Caco-2 (cell line): ENCODE results near the gene OR2A14. TPM values are rescaled to one million over a fixed set of nuclear protein-coding genes. Genes with fewer than 3 reads are reported as not detected.
"Not testable (repeated sequence)": the region's sequence is repeated elsewhere in the genome, so short reads cannot be mapped to it uniquely, and the experiment has no call there.

Source experiments
- BruUV-seq: library from RNA; stranded (reverse); fragments of 400-500 nt; replicated peaks from 2 replicates; lab custom pipeline; 2021; lab: Mats Ljungman, UMichigan
- CTCF ChIA-PET: fragments of 300-600 bp; sonication (Branson Sonifier 250); formaldehyde crosslinking; loops from one replicate; lab custom pipeline; 2022; ENCODE audit warnings: antibody characterized with exemption; lab: Charles Lee
- POLR2A ChIA-PET: fragments of 300-600 bp; sonication (Branson Sonifier 250); formaldehyde crosslinking; loops from one replicate; lab custom pipeline; 2022; ENCODE audit warnings: antibody characterized with exemption; lab: Charles Lee
- DNase-seq, 2 experiments: peaks; one replicate each; pipeline versions ENCODE4 v3.0.0 to v3.0.0-alpha.2; 2020 to 2022
- H3K27me3 ChIP-seq: replicated peaks from 2 replicates; pipeline ENCODE4 v1.6.0; 2011; ENCODE audit warnings: low read length; ENCODE audit not compliant: control insufficient read depth, insufficient read depth
- H3K36me3 ChIP-seq: 2 replicates; pipeline ENCODE4 v1.5.1; 2011; ENCODE audit warnings: low read length; ENCODE audit not compliant: control insufficient read depth, insufficient read depth
- H3K4me1 ChIP-seq: fragments of 250-450 bp; sonication (Bioruptor Pico); 2 replicates; pipeline ENCODE4 v1.5.1; 2020; ENCODE audit warnings: mild to moderate bottlenecking
- H3K4me3 ChIP-seq: 2 replicates; pipeline ENCODE4 v1.5.1; 2011; ENCODE audit warnings: low read depth, mild to moderate bottlenecking, control low read depth, low read length
- H3K9me3 ChIP-seq: fragments of 250-450 bp; sonication (Bioruptor Pico); 2 replicates; pipeline ENCODE4 v1.5.1; 2020; ENCODE audit warnings: mild to moderate bottlenecking, moderate library complexity
- H3K27ac Mint-ChIP-seq: one replicate; pipeline ENCODE4 v1.8.0; 2022; ENCODE audit warnings: mixed read lengths; ENCODE audit not compliant: unreplicated experiment
- H3K27me3 Mint-ChIP-seq: one replicate; pipeline ENCODE4 v1.8.0; 2022; ENCODE audit warnings: mixed read lengths; ENCODE audit not compliant: insufficient read depth, unreplicated experiment
- H3K36me3 Mint-ChIP-seq: one replicate; pipeline ENCODE4 v1.8.0; 2022; ENCODE audit warnings: mild to moderate bottlenecking, mixed read lengths; ENCODE audit not compliant: insufficient read depth, unreplicated experiment
- H3K4me1 Mint-ChIP-seq: one replicate; pipeline ENCODE4 v1.8.0; 2022; ENCODE audit warnings: low read depth, mixed read lengths; ENCODE audit not compliant: unreplicated experiment
- H3K4me3 Mint-ChIP-seq: one replicate; pipeline ENCODE4 v1.8.0; 2022; ENCODE audit warnings: mild to moderate bottlenecking, moderate library complexity, mixed read lengths; ENCODE audit not compliant: unreplicated experiment
- H3K9me3 Mint-ChIP-seq: one replicate; pipeline ENCODE4 v1.8.0; 2022; ENCODE audit warnings: mixed read lengths; ENCODE audit not compliant: unreplicated experiment
- intact Hi-C: fragments of 100-400 bp; cut with micrococcal nuclease; formaldehyde crosslinking; loops from one replicate; pipeline ENCODE4 v1.10.0; 2022; ENCODE audit not compliant: unreplicated experiment
- total RNA-seq: library from RNA; stranded (reverse); gene quantifications from 2 replicates; pipeline ENCODE4 v1.2.3, GENCODE V29; 2022
- TF ChIP-seq, protein P1 (sequence below), 2 experiments: fragments of 200-600 bp in 1 of 2; IDR thresholded peaks; 1 replicate in 1 of 2; 2 replicates in 1 of 2; pipeline versions ENCODE4 v1.5.1 to v1.8.0; 2011 to 2022; ENCODE audit warnings: antibody characterized with exemption in 1 of 2, control low read depth in 1 of 2, inconsistent platforms in 1 of 2, low read depth in 1 of 2, low read length in 1 of 2, mild to moderate bottlenecking in 1 of 2, moderate library complexity in 1 of 2; ENCODE audit not compliant: insufficient read depth in 1 of 2, severe bottlenecking in 1 of 2, unreplicated experiment in 1 of 2

The OR2A14 gene
- total RNA-seq, 1 experiment from 2014 or later: not detected

DNA sequence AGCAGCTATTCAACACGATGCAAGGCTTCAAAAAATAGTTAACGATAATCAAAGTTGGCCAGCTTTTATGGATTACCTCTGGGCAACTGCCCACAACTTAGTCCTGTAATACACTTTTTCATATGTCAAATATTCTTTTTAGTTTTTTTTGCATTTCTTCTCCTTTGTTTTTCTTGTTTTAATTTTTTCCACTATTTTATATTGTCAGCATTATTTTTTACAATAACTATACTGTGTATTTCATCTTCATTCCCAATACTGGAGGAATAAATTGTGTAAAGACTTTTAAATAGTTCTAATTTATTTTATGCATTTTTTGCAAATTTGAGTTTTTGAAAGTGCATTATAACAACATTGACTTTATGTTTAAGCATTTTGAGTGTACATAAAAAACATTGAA is 41.8 kb downstream of the OR2A14 start:
- Mint-ChIP-seq H3K27ac (no peak overlapping the region), H3K27me3 (peaks cover 6% of the 10 kb centered on the region), H3K4me3 (no peak overlapping the region), H3K36me3 (peaks cover 4% of the 10 kb centered on the region), H3K9me3 (peaks cover 6% of the 10 kb centered on the region), H3K4me1 (no peaks in the 10 kb centered on the region)
- Histone ChIP-seq H3K27me3 (no peaks in the 10 kb centered on the region), H3K36me3 (no peaks in the 10 kb centered on the region), H3K4me3 (no peak overlapping the region), H3K4me1 (no peaks in the 10 kb centered on the region), H3K9me3 (no peaks in the 10 kb centered on the region; the same call in 1 of the 2 replicates)
- CTCF ChIA-PET: no interaction called here
- TF ChIP-seq, protein P1, sequence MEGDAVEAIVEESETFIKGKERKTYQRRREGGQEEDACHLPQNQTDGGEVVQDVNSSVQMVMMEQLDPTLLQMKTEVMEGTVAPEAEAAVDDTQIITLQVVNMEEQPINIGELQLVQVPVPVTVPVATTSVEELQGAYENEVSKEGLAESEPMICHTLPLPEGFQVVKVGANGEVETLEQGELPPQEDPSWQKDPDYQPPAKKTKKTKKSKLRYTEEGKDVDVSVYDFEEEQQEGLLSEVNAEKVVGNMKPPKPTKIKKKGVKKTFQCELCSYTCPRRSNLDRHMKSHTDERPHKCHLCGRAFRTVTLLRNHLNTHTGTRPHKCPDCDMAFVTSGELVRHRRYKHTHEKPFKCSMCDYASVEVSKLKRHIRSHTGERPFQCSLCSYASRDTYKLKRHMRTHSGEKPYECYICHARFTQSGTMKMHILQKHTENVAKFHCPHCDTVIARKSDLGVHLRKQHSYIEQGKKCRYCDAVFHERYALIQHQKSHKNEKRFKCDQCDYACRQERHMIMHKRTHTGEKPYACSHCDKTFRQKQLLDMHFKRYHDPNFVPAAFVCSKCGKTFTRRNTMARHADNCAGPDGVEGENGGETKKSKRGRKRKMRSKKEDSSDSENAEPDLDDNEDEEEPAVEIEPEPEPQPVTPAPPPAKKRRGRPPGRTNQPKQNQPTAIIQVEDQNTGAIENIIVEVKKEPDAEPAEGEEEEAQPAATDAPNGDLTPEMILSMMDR (IDR thresholded peaks at IDR 0.05; ENCODE audit: insufficient read depth in 1 of 2, low read depth in 1 of 2, low read length in 1 of 2, severe bottlenecking in 1 of 2, unreplicated experiment in 1 of 2): no peak
- POLR2A ChIA-PET: no interaction called here
- intact Hi-C loops: no loop called here
- BruUV-seq: no TSS peak
- DNase-seq: no peak

DNA sequence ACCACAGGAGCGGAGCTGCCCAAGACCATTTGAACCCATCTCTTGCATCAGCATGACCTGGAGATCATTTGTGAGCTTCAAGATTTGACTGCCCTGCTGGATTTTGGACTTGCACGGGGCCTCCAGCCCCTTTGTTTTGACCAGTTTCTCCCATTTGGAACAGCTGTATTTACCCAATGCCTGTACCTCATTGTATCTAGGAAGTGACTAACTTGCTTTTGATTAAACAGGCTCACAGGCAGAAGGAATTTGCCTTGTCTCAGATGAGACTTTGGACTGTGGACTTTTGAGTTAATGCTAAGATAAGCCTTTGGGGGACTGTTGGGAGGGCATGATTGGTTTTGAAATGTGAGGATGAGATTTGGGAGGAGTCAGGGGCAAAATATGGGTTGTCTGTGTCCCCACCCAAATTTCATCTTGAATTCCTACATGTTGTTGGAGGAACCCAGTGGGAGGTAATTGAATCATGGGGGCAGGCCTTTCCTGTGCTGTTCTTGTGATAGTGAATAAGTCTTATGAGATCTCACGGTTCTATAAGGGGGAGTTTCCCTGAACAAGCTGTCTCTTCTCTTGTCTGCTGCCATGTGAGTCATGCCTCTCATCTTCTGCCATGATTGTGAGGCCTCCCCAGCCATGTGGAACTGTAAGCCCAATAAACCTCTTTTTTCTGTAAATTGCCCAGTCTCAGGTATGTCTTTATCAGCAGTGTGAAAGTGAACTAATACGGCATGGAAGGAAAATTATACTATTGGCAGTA is 48.8 kb downstream of the OR2A14 start:
- H3K4me3 Mint-ChIP-seq: peak overlapping the region; percentile 39
- H3K4me3 ChIP-seq, H3K9me3 ChIP-seq, BruUV-seq, H3K27me3 Mint-ChIP-seq, H3K27me3 ChIP-seq, intact Hi-C loops, POLR2A ChIA-PET, H3K36me3 ChIP-seq: not testable (repeated sequence)
- H3K4me1 ChIP-seq: peaks cover 15% of the 10 kb centered on the region
- H3K4me1 Mint-ChIP-seq: peaks cover 12% of the 10 kb centered on the region
- peak overlapping the region; percentile 36 for H3K27ac Mint-ChIP-seq
- CTCF ChIA-PET: interaction anchor here (1.4 kb wide), 1 partner anchor 213 kb away, joined by 3 read pairs; no protein-coding TSS in a partner anchor
- DNase-seq: peak; percentile 37 to 52
- peaks cover 14% of the 10 kb centered on the region for H3K36me3 Mint-ChIP-seq
- H3K9me3 Mint-ChIP-seq: peaks cover 41% of the 10 kb centered on the region

DNA sequence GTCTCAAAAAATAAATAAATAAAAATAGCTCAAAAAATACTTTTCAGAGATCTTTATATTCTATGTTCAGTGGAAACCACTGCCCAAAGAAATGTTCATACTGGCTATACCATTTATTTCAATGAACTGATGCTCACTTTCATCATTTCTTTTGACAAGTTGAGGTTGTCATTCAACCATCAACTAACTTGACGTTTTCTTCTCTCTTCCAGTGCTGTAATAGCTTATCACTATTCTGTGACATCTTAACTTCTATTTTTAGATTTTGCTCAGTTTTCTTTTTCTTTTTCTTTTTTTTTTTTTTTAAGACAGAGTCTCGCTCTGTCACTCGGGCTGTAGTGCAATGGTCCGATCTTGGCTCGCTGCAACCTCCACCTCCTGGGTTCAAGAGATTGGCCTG is 51.6 kb downstream of the OR2A14 start:
- no TSS peak for BruUV-seq
- intact Hi-C loops: no loop called here
- Mint-ChIP-seq H3K36me3 (peaks cover 12% of the 10 kb centered on the region), H3K27ac (no peak overlapping the region), H3K27me3 (no peaks in the 10 kb centered on the region), H3K9me3 (peaks cover 37% of the 10 kb centered on the region), H3K4me1 (peaks cover 12% of the 10 kb centered on the region), H3K4me3 (no peak overlapping the region)
- H3K9me3 ChIP-seq: peaks cover 6% of the 10 kb centered on the region
- H3K4me1 ChIP-seq: peaks cover 15% of the 10 kb centered on the region
- H3K27me3 ChIP-seq: no peaks in the 10 kb centered on the region
- H3K36me3 ChIP-seq: no peaks in the 10 kb centered on the region
- ChIA-PET POLR2A (no interaction called here), CTCF (no interaction called here)
- no peak overlapping the region for H3K4me3 ChIP-seq
- no peak for DNase-seq
- TF ChIP-seq, protein P1 (IDR thresholded peaks at IDR 0.05; ENCODE audit: insufficient read depth in 1 of 2, low read depth in 1 of 2, low read length in 1 of 2, severe bottlenecking in 1 of 2, unreplicated experiment in 1 of 2): no peak
